Astrocyte of the spinal cord (primary cell): ENCODE measurements around the gene SLC7A7.

Source experiments
- DNase-seq: peaks from one replicate; pipeline ENCODE4 v3.0.0; 2011; ENCODE audit warnings: low read depth, low spot score
- H3K4me3 ChIP-seq: 2 replicates; pipeline ENCODE4 v1.5.1; 2011; ENCODE audit warnings: low read depth, mild to moderate bottlenecking, low read length, moderate library complexity
- in situ Hi-C: cut with HindIII; loops from 2 replicates; pipeline ENCODE4 v1.10.0; 2017; ENCODE audit warnings: low sequenced_read_pairs
- TF ChIP-seq, protein P1 (sequence below): IDR thresholded peaks from 2 replicates; pipeline ENCODE4 v1.5.1; 2012; ENCODE audit warnings: low read depth, mild to moderate bottlenecking, low read length, inconsistent platforms

Gene SLC7A7

DNA sequence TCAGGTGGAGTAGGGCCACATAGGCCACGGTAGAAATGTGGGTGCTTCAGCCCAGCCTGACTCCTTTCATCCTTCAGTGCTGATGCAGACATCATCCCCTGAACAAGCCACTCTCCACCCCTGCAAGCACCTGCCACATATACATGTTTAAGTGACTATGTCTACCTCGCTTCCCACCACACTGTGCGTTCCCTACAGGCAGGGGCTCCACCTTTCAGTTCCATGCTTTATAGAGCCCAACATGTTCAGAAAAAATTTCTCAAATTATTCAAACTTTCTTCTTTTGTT, 11.6 kb downstream of the SLC7A7 start:
- in situ Hi-C loops = no loop called here
- no peak overlapping the region for H3K4me3 ChIP-seq
- TF ChIP-seq, protein P1, sequence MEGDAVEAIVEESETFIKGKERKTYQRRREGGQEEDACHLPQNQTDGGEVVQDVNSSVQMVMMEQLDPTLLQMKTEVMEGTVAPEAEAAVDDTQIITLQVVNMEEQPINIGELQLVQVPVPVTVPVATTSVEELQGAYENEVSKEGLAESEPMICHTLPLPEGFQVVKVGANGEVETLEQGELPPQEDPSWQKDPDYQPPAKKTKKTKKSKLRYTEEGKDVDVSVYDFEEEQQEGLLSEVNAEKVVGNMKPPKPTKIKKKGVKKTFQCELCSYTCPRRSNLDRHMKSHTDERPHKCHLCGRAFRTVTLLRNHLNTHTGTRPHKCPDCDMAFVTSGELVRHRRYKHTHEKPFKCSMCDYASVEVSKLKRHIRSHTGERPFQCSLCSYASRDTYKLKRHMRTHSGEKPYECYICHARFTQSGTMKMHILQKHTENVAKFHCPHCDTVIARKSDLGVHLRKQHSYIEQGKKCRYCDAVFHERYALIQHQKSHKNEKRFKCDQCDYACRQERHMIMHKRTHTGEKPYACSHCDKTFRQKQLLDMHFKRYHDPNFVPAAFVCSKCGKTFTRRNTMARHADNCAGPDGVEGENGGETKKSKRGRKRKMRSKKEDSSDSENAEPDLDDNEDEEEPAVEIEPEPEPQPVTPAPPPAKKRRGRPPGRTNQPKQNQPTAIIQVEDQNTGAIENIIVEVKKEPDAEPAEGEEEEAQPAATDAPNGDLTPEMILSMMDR = no peak
- no peak for DNase-seq

DNA sequence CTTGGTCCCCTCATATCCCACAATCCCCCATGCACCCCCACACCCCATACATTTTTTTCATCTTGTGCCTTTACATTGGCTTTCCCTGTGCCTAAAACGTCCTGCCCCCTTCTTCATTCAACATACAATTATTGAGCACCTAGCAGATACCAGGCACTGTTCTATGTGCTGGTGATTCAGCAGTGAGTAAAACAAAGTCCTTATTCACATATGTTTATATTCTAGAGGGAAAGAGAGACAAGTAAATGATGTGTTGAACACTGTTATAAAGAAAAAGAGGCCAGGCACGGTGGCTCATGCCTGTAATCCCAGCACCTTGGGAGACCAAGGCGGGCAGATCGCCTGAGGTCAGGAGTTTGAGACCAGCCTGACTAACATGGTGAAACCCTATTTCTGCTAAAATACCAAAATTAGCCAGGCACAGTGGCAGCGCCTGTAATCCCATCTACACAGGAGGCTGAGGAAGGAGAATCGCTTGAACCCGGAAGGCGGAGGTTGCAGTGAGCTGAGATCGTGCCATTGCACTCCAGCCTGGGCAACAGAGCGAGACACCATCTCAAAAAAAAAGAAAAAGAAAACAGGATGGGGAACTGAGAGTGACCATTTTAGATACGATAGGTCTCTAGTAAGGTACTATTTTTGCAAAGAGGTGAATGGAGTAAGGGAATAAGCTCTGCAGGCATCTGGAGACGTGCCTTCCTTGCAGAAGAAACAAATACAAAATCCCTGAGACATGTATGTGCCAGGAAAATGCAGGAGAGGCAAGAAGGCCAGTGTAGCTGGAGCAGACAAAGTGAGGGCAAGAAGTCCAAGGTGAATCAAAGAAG, 12.2 kb downstream of the SLC7A7 start:
- in situ Hi-C loops = no loop called here
- H3K4me3 ChIP-seq = no peak overlapping the region
- no peak for DNase-seq

DNA sequence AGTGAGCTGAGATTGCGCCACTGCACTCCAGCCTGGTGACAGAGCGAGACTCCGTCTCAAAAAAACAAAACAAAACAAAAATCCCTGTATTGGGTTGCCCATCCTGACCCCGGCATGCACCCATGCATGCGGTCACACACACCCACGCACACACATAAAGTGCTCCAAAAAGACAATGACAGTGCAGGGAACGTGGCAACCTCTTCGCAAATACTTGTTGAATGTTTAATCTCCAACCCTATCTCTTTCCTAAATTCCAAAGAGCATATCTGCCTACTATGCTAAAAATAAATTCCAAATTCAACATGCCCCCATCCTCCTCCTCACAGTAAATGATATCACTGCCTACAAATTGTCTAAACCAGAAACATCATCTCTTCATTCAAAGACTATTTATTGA, 13.5 kb downstream of the SLC7A7 start:
- TF ChIP-seq, protein P1 = no peak
- H3K4me3 ChIP-seq = no peak overlapping the region
- DNase-seq = no peak
- in situ Hi-C loops = no loop called here

More for the DNA sequence above, 12.2 kb downstream of the SLC7A7 start:
- TF ChIP-seq, protein P1 = no peak

DNA sequence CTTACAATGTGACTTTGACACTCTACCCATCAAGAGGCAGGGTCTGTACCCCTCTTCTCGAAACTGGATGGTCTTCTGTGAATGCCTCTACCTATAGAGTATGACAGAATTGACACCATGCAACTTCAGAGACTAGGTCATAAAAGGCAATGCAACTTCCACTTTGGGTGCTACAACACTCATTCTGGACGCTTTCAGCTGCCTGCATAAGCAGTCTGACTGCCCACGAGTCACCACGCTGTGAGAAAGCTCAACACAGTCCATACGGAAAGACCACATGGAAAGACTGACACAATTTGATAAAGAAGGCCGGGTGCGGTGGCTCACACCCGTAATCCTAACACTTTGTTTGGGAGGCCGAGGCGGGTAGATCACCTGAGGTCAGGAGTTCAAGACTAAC, 14.9 kb downstream of the SLC7A7 start:
- in situ Hi-C loops = no loop called here
- no peak overlapping the region for H3K4me3 ChIP-seq
- no peak for DNase-seq
- TF ChIP-seq, protein P1 = no peak

DNA sequence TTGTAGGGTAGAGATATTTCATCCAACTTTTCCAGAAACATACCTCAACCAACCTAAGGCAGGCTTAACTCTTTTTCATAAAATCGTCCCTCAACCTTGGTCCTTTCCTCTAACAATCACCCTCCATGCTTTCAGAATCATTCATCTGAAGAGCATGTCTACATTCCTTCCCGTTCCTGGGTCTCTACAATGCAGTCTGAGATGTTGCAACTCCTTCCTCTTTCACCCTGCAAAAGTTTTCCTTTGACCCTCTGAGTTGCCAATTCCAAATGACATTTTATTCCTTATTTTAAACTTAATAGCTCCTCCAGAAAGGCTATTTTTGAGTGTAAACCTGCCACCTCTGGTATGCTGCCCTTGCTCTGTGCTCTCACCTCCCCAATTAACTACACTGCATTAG, 16.7 kb downstream of the SLC7A7 start:
- no peak overlapping the region for H3K4me3 ChIP-seq
- DNase-seq = no peak
- TF ChIP-seq, protein P1 = no peak
- in situ Hi-C loops = no loop called here

DNA sequence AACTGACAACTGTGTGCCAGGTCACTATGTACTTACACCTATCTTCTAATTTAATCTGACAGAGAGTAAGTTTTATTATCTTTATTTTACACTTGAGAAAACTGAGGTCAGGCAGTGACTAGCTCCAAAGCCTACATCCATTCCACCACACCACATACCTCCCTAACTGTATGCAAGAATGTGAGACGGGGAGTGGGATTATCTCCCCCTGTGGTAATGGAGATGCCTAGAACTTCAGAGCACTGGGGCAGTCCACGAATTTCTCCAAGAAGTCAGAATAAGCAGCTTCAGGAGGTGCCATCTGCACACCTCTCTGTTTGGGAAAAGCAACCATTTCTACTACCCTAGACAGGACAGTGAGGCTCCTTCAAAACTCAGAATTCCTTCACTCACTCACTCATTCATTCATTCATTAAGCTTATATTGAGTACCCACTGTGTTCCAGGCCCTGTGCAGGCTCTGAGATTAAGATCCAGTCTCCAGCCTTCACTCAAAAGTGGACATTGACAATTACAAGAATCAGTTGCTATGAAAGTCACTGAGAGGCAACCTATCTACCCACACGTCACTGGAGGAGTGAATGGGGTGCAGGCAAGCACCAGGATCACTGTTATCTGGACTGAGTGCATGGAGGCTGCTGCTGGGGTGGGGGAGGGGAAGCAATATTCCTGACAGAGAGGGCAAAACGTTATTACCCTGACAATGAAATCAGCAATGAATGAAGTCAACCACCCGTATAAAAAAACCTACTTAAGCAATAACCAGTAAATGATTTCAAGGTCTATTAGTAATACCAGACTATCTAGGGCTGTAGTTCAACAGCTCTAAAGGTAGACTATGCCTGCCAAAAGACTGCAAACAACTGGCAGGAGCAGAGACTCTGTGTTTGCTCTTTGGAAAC, 18.0 kb downstream of the SLC7A7 start:
- TF ChIP-seq, protein P1 = no peak
- in situ Hi-C loops = no loop called here
- H3K4me3 ChIP-seq = no peak overlapping the region
- DNase-seq = no peak
